Smooth muscle cell (in vitro differentiated cells): ENCODE measurements around the gene MAGEE2. TPM values are rescaled to one million over a fixed set of nuclear protein-coding genes. Genes with fewer than 3 reads are reported as not detected.
A peak's percentile ranks its signal among the peaks of the same experiment; 100 is the strongest.

Source experiments
- DNase-seq: peaks from one replicate; lab custom pipeline; 2025; ENCODE audit not compliant: unreplicated experiment; lab: John Stamatoyannopoulos, UW
- H2AFZ ChIP-seq: fragments of 200-600 bp; sonication (generic); 2 replicates; pipeline ENCODE4 v1.6.0; 2016; ENCODE audit warnings: antibody characterized with exemption, low read depth, mild to moderate bottlenecking
- H3F3A ChIP-seq: fragments of 200-600 bp; sonication (generic); 2 replicates; pipeline ENCODE4 v1.6.0; 2017; ENCODE audit warnings: antibody characterized with exemption, low read depth
- H3K27ac ChIP-seq: fragments of 200-600 bp; sonication (generic); 2 replicates; pipeline ENCODE4 v1.5.1; 2016; ENCODE audit warnings: low read depth, mild to moderate bottlenecking
- H3K27me3 ChIP-seq: fragments of 200-600 bp; sonication (generic); 2 replicates; pipeline ENCODE4 v1.6.1; 2016; ENCODE audit warnings: low read depth, mild to moderate bottlenecking
- H3K36me3 ChIP-seq: fragments of 200-600 bp; sonication (generic); 2 replicates; pipeline ENCODE4 v1.5.1; 2016; ENCODE audit warnings: low read depth
- H3K4me1 ChIP-seq: fragments of 200-600 bp; sonication (generic); 2 replicates; pipeline ENCODE4 v1.5.1; 2016; ENCODE audit warnings: low read depth
- H3K4me2 ChIP-seq: fragments of 200-600 bp; sonication (generic); 2 replicates; pipeline ENCODE4 v1.6.0; 2016; ENCODE audit warnings: mild to moderate bottlenecking
- H3K4me3 ChIP-seq: fragments of 200-600 bp; sonication (generic); 2 replicates; pipeline ENCODE4 v1.5.1; 2016; ENCODE audit warnings: mild to moderate bottlenecking
- H3K79me2 ChIP-seq: fragments of 200-600 bp; sonication (generic); 2 replicates; pipeline ENCODE4 v1.6.0; 2016; ENCODE audit warnings: low read depth, mild to moderate bottlenecking
- H3K9ac ChIP-seq: fragments of 200-600 bp; sonication (generic); 2 replicates; pipeline ENCODE4 v1.6.0; 2016; ENCODE audit warnings: low read depth
- H3K9me3 ChIP-seq: fragments of 200-600 bp; sonication (generic); replicated peaks from 2 replicates; pipeline ENCODE4 v1.5.1; 2016; ENCODE audit warnings: low read depth
- H4K20me1 ChIP-seq: fragments of 200-600 bp; sonication (generic); 2 replicates; pipeline ENCODE4 v1.6.0; 2016; ENCODE audit warnings: low read depth
- CTCF ChIP-seq: fragments of 200-600 bp; sonication (generic); IDR thresholded peaks from 2 replicates; pipeline ENCODE4 v1.5.1; 2017; ENCODE audit warnings: borderline replicate concordance, mild to moderate bottlenecking, antibody characterized with exemption; ENCODE audit not compliant: insufficient read depth, poor library complexity, severe bottlenecking
- WGBS: methylation state at CpG from one replicate; pipeline ENCODE4 v1.1.7; 2016; ENCODE audit warnings: low lambda C conversion rate; 5-methylcytosine and 5-hydroxymethylcytosine counted together
- polyA plus RNA-seq: library from polyadenylated mRNA; unstranded; fragments of >200 nt; fragmentation: Nextera tagmentation; extraction: Ambion mirVana; gene quantifications from 2 replicates; pipeline ENCODE4 v1.2.1, GENCODE V29; 2016
- total RNA-seq: library from RNA; depleted of rRNA; stranded (reverse); fragments of >200 nt; gene quantifications from 2 replicates; pipeline ENCODE4 v1.2.3, GENCODE V29; 2014

The MAGEE2 gene
- total and polyA plus RNA-seq, 2 experiments from 2014 or later, result not detected

GRCh38 chrX:75748431-75748830 is 36.6 kb downstream of the MAGEE2 start:
- Histone ChIP-seq H3K4me1 (no peaks in the 10 kb centered on the region), H3F3A (no peaks in the 10 kb centered on the region), H3K9ac (no peak overlapping the region), H3K4me2 (no peak overlapping the region), H2AFZ (no peak overlapping the region), H3K4me3 (no peak overlapping the region), H3K9me3 (peaks cover 3% of the 10 kb centered on the region), H3K27ac (no peak overlapping the region), H3K27me3 (no peaks in the 10 kb centered on the region), H3K79me2 (no peaks in the 10 kb centered on the region), H3K36me3 (peaks cover 3% of the 10 kb centered on the region), H4K20me1 (no peaks in the 10 kb centered on the region)
- TF ChIP-seq CTCF, result no peak
- no peak for DNase-seq
- 83% methylated on average over 2 of the region's 2 CpGs for WGBS

GRCh38 chrX:75746891-75747639 is 38.0 kb downstream of the MAGEE2 start:
- H3K27ac ChIP-seq, result no peak overlapping the region
- WGBS, result 68% methylated on average over 12 of the region's 54 CpGs
- no peaks in the 10 kb centered on the region for H3K79me2 ChIP-seq
- H3K4me2 ChIP-seq, result peak overlapping the region; percentile 82
- no peak overlapping the region for H3K9ac ChIP-seq
- H3K4me3 ChIP-seq, result peak overlapping the region; percentile 60
- peak overlapping the region; percentile 74 for H2AFZ ChIP-seq
- no peaks in the 10 kb centered on the region for H4K20me1 ChIP-seq
- TF ChIP-seq CTCF, result no peak
- H3K4me1 ChIP-seq, result no peaks in the 10 kb centered on the region
- no peaks in the 10 kb centered on the region for H3F3A ChIP-seq
- peaks cover 12% of the 10 kb centered on the region for H3K9me3 ChIP-seq
- no peak for DNase-seq
- H3K27me3 ChIP-seq, result no peaks in the 10 kb centered on the region
- peaks cover 3% of the 10 kb centered on the region for H3K36me3 ChIP-seq
